GM23338 (cell line): ENCODE data around the gene ZNF536.

Source experiments
- CREB1 ChIP-seq: fragments of 250-450 bp; sonication (Bioruptor Pico); IDR thresholded peaks from 2 replicates; pipeline ENCODE4 v1.5.0; 2020; ENCODE audit warnings: low read depth, mild to moderate bottlenecking, moderate library complexity
- CTCF ChIP-seq, 2 experiments: fragments of 200-600 bp in 1 of 2; sonication (generic) in 1 of 2; conservative IDR thresholded peaks; 2 replicates each; pipeline versions ENCODE4 v1.5.1 to v1.6.1; 2016 to 2017; ENCODE audit warnings: antibody characterized with exemption in 2 of 2, low read depth in 2 of 2, mild to moderate bottlenecking in 2 of 2, moderate library complexity in 1 of 2
- EZH2 ChIP-seq: fragments of 200-600 bp; sonication (generic); IDR thresholded peaks from one replicate; pipeline ENCODE4 v1.8.0; 2017; ENCODE audit warnings: antibody characterized with exemption, mild to moderate bottlenecking, low read depth; ENCODE audit not compliant: unreplicated experiment
- EZH2phosphoT487 ChIP-seq: fragments of 200-600 bp; sonication (generic); IDR thresholded peaks from one replicate; pipeline ENCODE4 v1.8.1; 2018; ENCODE audit warnings: antibody characterized with exemption; ENCODE audit not compliant: unreplicated experiment
- POLR2AphosphoS5 ChIP-seq: IDR thresholded peaks from 2 replicates; pipeline ENCODE4 v1.6.1; 2016; ENCODE audit warnings: antibody characterized with exemption, low read depth

- no peak for TF ChIP-seq EZH2phosphoT487
- TF ChIP-seq POLR2AphosphoS5, result no peak
- TF ChIP-seq CTCF (conservative IDR thresholded peaks at IDR 0.05; ENCODE audit: low read depth in 2 of 2), result no peak
- no peak for TF ChIP-seq EZH2
- no peak for TF ChIP-seq CREB1 (CRISPR knock-in tag)
Observed at GRCh38 chr19:30361107-30361447, 11.1 kb upstream of the ZNF536 start.
